Esophagus squamous epithelium (tissue), 4 donors: ENCODE measurements around the gene KLHL2.

Source experiments
- POLR2A ChIP-seq, 4 donors: fragments of 450-650 bp; IDR thresholded peaks; one replicate each; pipeline ENCODE4 v1.6.1; 2017; ENCODE audit warnings: antibody characterized with exemption in 4 of 4, mild to moderate bottlenecking in 4 of 4, moderate library complexity in 3 of 4
- TF ChIP-seq, protein P1 (sequence below), 6 experiments: fragments of 450-650 bp in 4 of 6; fragments of 200-600 bp in 2 of 6; sonication (generic) in 2 of 6; IDR thresholded peaks; one replicate each; pipeline ENCODE4 v1.5.1; 2016 to 2019; ENCODE audit warnings: antibody characterized with exemption in 6 of 6, mild to moderate bottlenecking in 4 of 6, moderate library complexity in 4 of 6

GRCh38 chr4:165198329-165198728 lies 9.0 kb upstream of the KLHL2 start:
- TF ChIP-seq, protein P1, sequence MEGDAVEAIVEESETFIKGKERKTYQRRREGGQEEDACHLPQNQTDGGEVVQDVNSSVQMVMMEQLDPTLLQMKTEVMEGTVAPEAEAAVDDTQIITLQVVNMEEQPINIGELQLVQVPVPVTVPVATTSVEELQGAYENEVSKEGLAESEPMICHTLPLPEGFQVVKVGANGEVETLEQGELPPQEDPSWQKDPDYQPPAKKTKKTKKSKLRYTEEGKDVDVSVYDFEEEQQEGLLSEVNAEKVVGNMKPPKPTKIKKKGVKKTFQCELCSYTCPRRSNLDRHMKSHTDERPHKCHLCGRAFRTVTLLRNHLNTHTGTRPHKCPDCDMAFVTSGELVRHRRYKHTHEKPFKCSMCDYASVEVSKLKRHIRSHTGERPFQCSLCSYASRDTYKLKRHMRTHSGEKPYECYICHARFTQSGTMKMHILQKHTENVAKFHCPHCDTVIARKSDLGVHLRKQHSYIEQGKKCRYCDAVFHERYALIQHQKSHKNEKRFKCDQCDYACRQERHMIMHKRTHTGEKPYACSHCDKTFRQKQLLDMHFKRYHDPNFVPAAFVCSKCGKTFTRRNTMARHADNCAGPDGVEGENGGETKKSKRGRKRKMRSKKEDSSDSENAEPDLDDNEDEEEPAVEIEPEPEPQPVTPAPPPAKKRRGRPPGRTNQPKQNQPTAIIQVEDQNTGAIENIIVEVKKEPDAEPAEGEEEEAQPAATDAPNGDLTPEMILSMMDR (IDR thresholded peaks at IDR 0.05) = no peak
- TF ChIP-seq POLR2A (IDR thresholded peaks at IDR 0.05) = no peak
